ENCODE results near the gene COL21A1.

GRCh38 chr6:56291302-56291917 is 44.0 kb upstream of the COL21A1 start:
- TF ChIP-seq CTCF (IDR thresholded peaks at IDR 0.05) (no peak), POLR2AphosphoS5 (IDR thresholded peaks at IDR 0.05) (no peak)
